Forelimb muscle (tissue), 1 donor: Measurements from ENCODE around the gene GLS2. TPM values are rescaled to one million over a fixed set of nuclear protein-coding genes. Genes with fewer than 3 reads are reported as not detected.
"Not testable (repeated sequence)": the region's sequence is repeated elsewhere in the genome, so short reads cannot be mapped to it uniquely, and the experiment has no call there.

Experiments
- DNase-seq: peaks from one replicate; pipeline ENCODE4 v3.0.0-alpha.2; 2013; ENCODE audit warnings: low read depth
- polyA plus RNA-seq: library from polyadenylated mRNA; unstranded; fragments of 120-200 nt; gene quantifications from one replicate; pipeline ENCODE4 v1.2.1, GENCODE V29; 2013; ENCODE audit not compliant: insufficient read length

The GLS2 gene
- polyA plus RNA-seq, 1 donor, result 0.85 TPM

DNA sequence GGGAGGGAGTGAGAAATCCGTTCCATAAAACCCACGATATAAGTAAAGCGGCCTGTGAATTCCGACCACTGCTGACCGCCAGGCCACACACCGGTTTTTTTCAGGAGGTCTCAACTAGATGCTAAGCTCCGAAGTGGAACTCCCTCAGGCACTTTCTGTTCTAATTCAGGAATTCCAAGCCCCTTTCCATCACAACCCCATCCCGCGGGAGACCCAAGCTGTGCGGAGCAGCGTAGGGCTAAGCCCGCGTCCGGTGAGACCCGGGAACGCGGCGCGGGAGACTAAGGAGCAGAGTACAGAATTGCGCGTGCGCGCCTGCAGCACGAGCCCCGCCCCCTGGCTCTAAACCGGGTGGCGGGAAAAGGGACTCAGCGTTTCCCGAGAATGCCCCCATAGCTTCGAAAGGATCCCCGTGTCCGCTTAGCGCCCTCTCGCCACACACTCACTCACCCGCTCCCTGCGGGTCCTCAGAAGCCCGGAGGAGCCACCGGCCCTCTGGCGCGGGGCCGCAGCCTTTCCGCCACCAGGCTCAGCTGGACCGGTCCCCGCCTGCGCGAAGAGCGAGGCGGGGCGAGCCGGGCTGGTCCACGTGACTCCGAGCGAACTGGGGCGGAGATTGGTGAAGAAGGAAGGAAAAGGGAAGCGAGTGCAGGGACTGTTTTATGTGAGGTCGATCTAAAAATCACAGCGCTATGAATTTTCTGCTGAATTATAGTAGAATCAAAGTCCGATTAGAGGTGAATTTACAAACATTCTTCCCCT is 38.9 kb downstream of the GLS2 start, which contains the start of gene TIMELESS:
Gene TIMELESS (minus strand): TSS at position 567 of the 762 bp plus-strand sequence. CDS start 15,256 bp downstream, outside the sequence.
- peak; percentile 84 for DNase-seq

DNA sequence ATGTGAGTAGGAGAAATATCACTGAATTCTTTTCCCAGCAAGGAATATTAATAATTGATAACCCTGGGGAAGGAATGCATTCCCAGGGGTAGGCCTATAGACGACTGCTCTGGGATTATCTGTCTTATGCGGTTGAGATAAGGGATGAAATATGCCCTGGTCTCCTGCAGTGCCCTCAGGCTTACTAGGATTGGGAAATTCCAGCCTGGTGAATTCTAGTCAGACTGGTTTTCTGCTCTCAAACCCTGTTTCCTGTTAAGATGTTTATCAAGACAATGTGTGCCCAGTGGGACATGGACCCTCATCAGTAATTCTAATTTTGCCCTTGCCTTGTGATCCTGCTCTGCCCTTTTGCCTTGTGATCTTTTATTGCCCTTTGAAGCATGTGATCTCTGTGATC is 44.8 kb downstream of the GLS2 start:
- not testable (repeated sequence) for DNase-seq

DNA sequence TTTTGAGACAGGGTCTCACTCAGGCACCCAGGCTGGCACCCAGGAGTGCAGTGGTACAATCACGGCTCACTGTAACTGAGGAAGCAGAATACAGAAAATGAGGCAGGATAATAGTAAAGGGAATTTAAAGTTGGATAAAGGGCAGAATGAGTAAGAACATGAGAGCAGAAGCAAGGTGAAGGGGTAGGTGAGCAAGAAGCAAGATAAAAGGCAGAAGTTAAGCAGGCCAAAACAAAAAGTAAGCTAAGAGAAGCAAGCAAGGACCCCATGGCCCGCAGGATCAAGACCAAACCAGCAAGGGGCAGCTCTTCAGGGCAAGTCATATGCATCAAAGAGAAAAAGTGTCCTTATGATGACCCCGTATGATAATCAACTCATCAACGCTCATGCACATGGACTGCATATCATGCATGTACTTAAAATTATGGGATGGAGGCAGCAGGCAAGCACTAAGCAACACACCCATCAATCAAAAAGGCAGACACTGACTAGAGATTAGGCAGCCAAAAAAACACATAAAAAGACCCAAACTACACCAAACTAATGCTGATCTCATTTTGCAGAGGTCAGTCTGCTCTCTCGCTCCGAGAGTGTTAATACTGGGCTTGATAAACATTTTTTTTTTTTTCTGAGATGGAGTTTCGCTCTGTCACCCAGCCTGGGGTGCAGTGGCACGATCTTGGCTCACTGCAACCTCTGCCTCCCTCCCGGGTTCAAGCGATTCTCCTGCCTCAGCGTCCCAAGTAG is 50.4 kb downstream of the GLS2 start:
- no peak for DNase-seq

DNA sequence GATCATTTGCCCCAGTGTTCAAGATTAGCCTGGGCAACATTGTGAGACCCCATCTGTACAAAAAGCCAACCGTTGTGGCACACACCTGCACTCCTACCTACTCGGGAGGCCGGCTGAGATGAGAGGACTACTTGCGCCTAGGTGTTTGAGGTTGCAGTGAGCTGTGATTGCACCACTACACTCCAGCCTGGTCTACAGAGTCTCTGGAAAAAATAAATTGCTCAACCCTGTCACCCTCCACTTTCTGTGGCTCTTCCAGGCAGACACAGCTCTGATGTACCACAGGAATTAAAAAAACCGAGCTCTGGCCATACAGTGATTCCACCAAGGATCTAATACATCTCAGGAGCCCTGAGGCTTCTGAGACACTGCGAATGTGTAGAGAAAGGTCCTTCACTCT is 53.1 kb downstream of the GLS2 start:
- no peak for DNase-seq

DNA sequence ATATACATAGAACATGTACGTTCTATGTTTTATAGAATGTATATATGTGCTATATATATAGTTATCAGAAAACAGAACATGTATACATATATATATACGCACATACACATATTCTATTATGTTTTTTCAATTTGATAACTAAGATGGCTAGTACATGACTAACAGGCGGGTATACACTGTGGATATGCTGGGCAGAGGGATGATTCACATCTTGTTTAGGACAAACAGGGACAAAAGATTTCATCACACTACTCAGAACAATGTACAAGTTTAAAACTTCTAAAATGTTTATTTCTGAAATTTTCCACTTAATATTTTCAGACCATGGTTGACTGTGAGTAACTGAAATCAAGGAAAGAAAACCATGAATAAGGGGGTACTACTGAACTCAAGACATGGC is 56.1 kb downstream of the GLS2 start:
- DNase-seq, result no peak

DNA sequence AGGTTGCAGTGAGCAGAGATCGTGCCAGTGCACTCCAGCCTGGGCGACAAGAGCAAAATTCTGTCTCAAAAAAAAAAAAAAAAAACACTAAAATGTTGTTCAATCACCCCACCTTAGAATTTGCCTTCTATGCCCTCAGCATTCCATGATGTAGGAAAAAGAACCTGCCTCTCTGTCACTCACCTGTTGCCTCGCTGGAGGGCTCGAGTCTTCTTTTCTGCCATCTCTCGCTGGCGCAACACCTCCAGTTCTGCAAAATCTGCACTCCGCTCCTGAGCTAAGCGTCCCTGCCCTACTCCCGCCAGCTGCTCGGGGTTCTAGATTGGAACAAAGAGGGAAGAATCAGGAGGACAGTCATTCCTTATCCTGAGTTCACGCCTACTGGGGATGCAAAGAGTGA is 56.7 kb downstream of the GLS2 start:
- no peak for DNase-seq

DNA sequence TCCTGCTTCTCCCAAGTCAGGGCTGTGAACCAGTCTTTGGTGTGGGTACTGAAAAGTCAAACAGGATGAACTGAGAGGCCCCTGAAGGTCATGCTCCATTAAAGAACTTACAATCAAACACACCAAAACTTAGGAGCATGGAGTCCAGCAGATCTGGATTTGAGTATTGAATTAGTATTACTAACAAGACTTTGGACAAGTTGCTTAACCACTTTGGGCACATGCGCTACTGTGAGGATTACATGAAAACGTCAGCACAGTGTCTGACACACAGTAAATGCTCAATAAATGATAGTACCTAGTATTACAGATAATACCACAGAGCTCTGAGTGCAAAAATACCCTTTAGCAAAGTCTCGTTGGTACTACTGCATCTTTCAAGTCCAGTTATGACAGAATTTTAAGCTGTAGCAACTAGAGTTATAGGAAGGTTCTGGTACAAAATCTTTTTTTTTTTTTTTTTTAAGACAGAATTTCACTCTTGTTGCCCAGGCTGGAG is 62.0 kb downstream of the GLS2 start:
- DNase-seq, result no peak

DNA sequence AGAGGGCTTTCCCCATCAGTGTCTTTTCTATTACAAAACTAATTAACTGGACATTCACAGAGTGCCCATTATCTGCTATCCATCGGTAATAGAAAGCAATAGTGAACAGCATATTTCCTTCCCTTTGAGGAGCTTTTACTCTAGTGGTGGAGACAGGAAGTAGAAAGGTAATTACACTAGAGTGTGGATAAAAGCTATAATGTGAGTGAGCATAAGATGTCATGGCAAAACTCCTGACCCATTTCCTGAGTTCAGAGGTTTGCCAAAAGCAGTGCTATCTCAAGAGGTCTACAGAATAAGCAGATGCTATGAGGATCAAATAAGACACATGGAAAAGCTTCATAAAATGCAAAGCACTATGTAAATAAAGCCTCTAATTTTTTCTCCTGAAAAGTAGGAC is 62.8 kb downstream of the GLS2 start:
- no peak for DNase-seq

Other genes with a start within 250 kb of the GLS2 start
- gene ANKRD52, start 229.8 kb downstream of the GLS2 start, polyA plus RNA-seq, result 17.3 TPM
- 28.6 TPM for gene COQ10A, start 221.2 kb downstream of the GLS2 start, polyA plus RNA-seq
- gene CS, start 187.8 kb downstream of the GLS2 start, polyA plus RNA-seq, result 228 TPM
- gene CNPY2, start 172.2 kb downstream of the GLS2 start, polyA plus RNA-seq, result 58.3 TPM
- 45.1 TPM for gene PAN2, start 154.2 kb downstream of the GLS2 start, polyA plus RNA-seq
- gene IL23A, start 149.3 kb downstream of the GLS2 start, polyA plus RNA-seq, result 0.34 TPM
- gene STAT2, start 128.1 kb downstream of the GLS2 start, polyA plus RNA-seq, result 61.9 TPM
- gene APOF, start 125.3 kb downstream of the GLS2 start, polyA plus RNA-seq, result not detected
- 11.9 TPM for gene TIMELESS, start 38.7 kb downstream of the GLS2 start, polyA plus RNA-seq
- 0.35 TPM for gene MIP, start 33.5 kb downstream of the GLS2 start, polyA plus RNA-seq
- 2.4 TPM for gene SPRYD4, start 19.6 kb downstream of the GLS2 start, polyA plus RNA-seq
- 15.3 TPM for gene RBMS2, start 33.7 kb upstream of the GLS2 start, polyA plus RNA-seq
- gene BAZ2A, start 142.2 kb upstream of the GLS2 start, polyA plus RNA-seq, result 41.3 TPM
- 691 TPM for gene ATP5F1B, start 157.8 kb upstream of the GLS2 start, polyA plus RNA-seq
- gene PTGES3, start 200.1 kb upstream of the GLS2 start, polyA plus RNA-seq, result 178 TPM
- gene NACA, start 237.1 kb upstream of the GLS2 start, polyA plus RNA-seq, result 1,522 TPM